A673 (cell line): ENCODE measurements around the gene TTC39A. TPM values are rescaled to one million over a fixed set of nuclear protein-coding genes. Genes with fewer than 3 reads are reported as not detected.

Source experiments
- BruUV-seq: library from RNA; stranded (reverse); fragments of 400-500 nt; replicated peaks from 2 replicates; lab custom pipeline; 2021; lab: Mats Ljungman, UMichigan
- CTCF ChIA-PET: fragments of 300-600 bp; sonication (Branson Sonifier 250); formaldehyde crosslinking; loops from one replicate; lab custom pipeline; 2022; ENCODE audit warnings: antibody characterized with exemption; lab: Charles Lee
- POLR2A ChIA-PET: fragments of 300-600 bp; sonication (Branson Sonifier 250); formaldehyde crosslinking; loops from one replicate; lab custom pipeline; 2022; ENCODE audit warnings: antibody characterized with exemption; ENCODE audit not compliant: low non-redundant PET; lab: Charles Lee
- DNase-seq: peaks from one replicate; pipeline ENCODE4 v3.0.0-alpha.2; 2015; ENCODE audit warnings: low spot score
- H3K27ac ChIP-seq: fragments of 200-600 bp; sonication (generic); 2 replicates; pipeline ENCODE4 v1.5.1; 2016; ENCODE audit warnings: mixed run types, low read depth, mild to moderate bottlenecking, mixed read lengths, antibody characterized with exemption, low read length; ENCODE audit not compliant: poor library complexity, severe bottlenecking
- H3K27me3 ChIP-seq: fragments of 200-600 bp; sonication (generic); replicated peaks from 2 replicates; pipeline ENCODE4 v1.6.1; 2017; ENCODE audit warnings: mixed run types, low read depth, mild to moderate bottlenecking, mixed read lengths, antibody characterized with exemption, low read length; ENCODE audit not compliant: insufficient read depth, poor library complexity
- H3K36me3 ChIP-seq: fragments of 200-600 bp; sonication (generic); 2 replicates; pipeline ENCODE4 v1.6.1; 2016; ENCODE audit warnings: mixed run types, mild to moderate bottlenecking, mixed read lengths, antibody characterized with exemption, low read length; ENCODE audit not compliant: insufficient read depth, poor library complexity, severe bottlenecking
- H3K4me1 ChIP-seq: fragments of 200-600 bp; sonication (generic); 2 replicates; pipeline ENCODE4 v1.6.1; 2017; ENCODE audit warnings: mixed run types, mild to moderate bottlenecking, mixed read lengths, antibody characterized with exemption, low read length; ENCODE audit not compliant: insufficient read depth, poor library complexity, severe bottlenecking
- H3K4me3 ChIP-seq: fragments of 200-600 bp; sonication (generic); 2 replicates; pipeline ENCODE4 v1.5.1; 2016; ENCODE audit warnings: low read depth, mixed run types, mild to moderate bottlenecking, mixed read lengths, low read length; ENCODE audit not compliant: poor library complexity, severe bottlenecking
- H3K9me3 ChIP-seq: fragments of 200-600 bp; sonication (generic); 2 replicates; pipeline ENCODE4 v1.6.1; 2016; ENCODE audit warnings: mixed run types, low read depth, mild to moderate bottlenecking, mixed read lengths, antibody characterized with exemption, low read length; ENCODE audit not compliant: poor library complexity, severe bottlenecking
- EZH2 ChIP-seq: fragments of 200-600 bp; sonication (generic); IDR thresholded peaks from 2 replicates; pipeline ENCODE4 v1.6.1; 2017; ENCODE audit warnings: borderline replicate concordance, low read depth, mild to moderate bottlenecking, mixed read lengths, antibody characterized with exemption, low read length; ENCODE audit not compliant: poor library complexity, severe bottlenecking
- intact Hi-C: fragments of 100-400 bp; cut with micrococcal nuclease; formaldehyde crosslinking; loops from one replicate; pipeline ENCODE4 v1.10.0; 2022; ENCODE audit not compliant: unreplicated experiment
- total RNA-seq: library from RNA; stranded (reverse); gene quantifications from 2 replicates; pipeline ENCODE4 v1.2.3, GENCODE V29; 2021
- TF ChIP-seq, protein P1 (sequence below): fragments of 300-800, 200-600 bp; sonication (generic); conservative IDR thresholded peaks from 2 replicates; pipeline ENCODE4 v1.5.1; 2017; ENCODE audit warnings: low read depth, mild to moderate bottlenecking, antibody characterized with exemption, low read length, moderate library complexity, mixed read lengths

Gene TTC39A
- total RNA-seq, 1 experiment from 2014 or later = 3.1 TPM

DNA sequence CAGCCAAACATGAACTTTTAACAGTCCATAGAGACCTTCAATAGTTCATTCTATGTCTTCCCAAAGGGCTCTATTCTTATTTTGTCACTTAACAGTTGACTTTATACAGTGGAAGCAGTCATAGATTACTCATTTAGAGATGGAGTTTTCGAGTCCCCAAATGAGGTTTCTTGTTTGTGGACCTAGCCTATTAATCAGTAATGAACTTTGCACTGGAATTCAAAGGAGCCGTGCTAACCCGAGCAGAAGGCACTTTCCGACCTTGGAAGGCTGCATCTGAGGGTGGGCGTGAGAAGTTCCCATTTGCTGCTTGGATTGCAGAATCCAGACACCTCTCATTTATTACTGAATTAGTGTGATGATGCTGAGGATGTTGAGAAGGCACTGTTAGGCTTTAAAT is 46.4 kb downstream of the TTC39A start:
- no peak for TF ChIP-seq EZH2
- TF ChIP-seq, protein P1, sequence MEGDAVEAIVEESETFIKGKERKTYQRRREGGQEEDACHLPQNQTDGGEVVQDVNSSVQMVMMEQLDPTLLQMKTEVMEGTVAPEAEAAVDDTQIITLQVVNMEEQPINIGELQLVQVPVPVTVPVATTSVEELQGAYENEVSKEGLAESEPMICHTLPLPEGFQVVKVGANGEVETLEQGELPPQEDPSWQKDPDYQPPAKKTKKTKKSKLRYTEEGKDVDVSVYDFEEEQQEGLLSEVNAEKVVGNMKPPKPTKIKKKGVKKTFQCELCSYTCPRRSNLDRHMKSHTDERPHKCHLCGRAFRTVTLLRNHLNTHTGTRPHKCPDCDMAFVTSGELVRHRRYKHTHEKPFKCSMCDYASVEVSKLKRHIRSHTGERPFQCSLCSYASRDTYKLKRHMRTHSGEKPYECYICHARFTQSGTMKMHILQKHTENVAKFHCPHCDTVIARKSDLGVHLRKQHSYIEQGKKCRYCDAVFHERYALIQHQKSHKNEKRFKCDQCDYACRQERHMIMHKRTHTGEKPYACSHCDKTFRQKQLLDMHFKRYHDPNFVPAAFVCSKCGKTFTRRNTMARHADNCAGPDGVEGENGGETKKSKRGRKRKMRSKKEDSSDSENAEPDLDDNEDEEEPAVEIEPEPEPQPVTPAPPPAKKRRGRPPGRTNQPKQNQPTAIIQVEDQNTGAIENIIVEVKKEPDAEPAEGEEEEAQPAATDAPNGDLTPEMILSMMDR = no peak
- CTCF ChIA-PET = no interaction called here
- no peaks in the 10 kb centered on the region for H3K9me3 ChIP-seq
- no peak for DNase-seq
- no peaks in the 10 kb centered on the region for H3K36me3 ChIP-seq
- H3K4me3 ChIP-seq = no peak overlapping the region
- POLR2A ChIA-PET = no interaction called here
- no peak overlapping the region for H3K27ac ChIP-seq
- intact Hi-C loops = no loop called here
- no TSS peak for BruUV-seq
- no peaks in the 10 kb centered on the region for H3K27me3 ChIP-seq
- no peaks in the 10 kb centered on the region for H3K4me1 ChIP-seq

DNA sequence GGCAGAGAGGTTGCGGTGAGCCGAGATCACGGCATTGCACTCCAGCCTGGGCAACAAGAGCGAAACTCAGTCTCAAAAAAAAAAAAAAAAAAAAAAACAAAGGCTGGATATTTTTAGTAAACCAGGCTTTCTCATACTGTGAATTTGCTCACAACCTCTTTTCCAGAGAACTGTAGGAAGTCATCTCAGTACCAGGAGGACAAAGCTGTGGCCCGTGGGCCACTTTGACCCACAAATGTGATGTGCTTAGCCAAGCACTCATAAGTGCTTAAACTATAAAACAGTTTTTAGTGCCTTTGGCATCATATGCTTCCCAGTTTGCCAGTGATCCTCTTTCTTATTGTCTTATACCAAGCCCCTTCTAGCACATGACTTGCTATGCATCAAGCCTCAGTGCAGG is 47.8 kb downstream of the TTC39A start:
- BruUV-seq = no TSS peak
- DNase-seq = no peak
- Histone ChIP-seq H3K27ac (no peak overlapping the region), H3K4me3 (no peak overlapping the region), H3K9me3 (no peaks in the 10 kb centered on the region), H3K36me3 (no peaks in the 10 kb centered on the region), H3K27me3 (no peaks in the 10 kb centered on the region), H3K4me1 (no peaks in the 10 kb centered on the region)
- CTCF ChIA-PET = no interaction called here
- POLR2A ChIA-PET = no interaction called here
- TF ChIP-seq, protein P1 = no peak
- TF ChIP-seq EZH2 = no peak
- intact Hi-C loops = no loop called here

DNA sequence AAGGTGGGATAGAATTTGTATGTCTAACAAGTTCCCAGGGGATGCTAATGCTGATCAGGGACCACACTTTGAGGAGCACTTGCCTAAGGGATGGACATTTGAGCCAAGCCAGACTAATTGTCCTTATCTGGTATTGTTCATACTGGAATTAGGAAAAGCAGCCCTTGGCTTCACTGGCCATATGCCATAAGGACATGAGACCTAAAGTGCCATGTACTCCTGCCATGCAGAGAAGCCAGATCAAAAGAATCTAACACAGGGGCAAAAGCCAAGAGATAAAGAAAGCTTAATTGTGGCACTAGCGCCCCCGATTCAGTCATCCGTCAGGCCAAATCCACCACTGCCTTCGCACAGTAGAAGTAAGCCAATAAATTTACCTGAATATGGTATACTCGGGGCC is 48.6 kb downstream of the TTC39A start:
- POLR2A ChIA-PET = no interaction called here
- BruUV-seq = no TSS peak
- Histone ChIP-seq H3K27ac (no peak overlapping the region), H3K27me3 (no peaks in the 10 kb centered on the region), H3K9me3 (no peaks in the 10 kb centered on the region), H3K4me3 (no peak overlapping the region), H3K36me3 (no peaks in the 10 kb centered on the region), H3K4me1 (no peaks in the 10 kb centered on the region)
- intact Hi-C loops = no loop called here
- CTCF ChIA-PET = no interaction called here
- no peak for DNase-seq
- no peak for TF ChIP-seq EZH2
- TF ChIP-seq, protein P1 = no peak
